ENCODE data around the gene RASSF1. TPM values are rescaled to one million over a fixed set of nuclear protein-coding genes. Genes with fewer than 3 reads are reported as not detected.

Gene RASSF1
- total and polyA plus RNA-seq, 2 of the 13 experiments (the other 11 are each of a cell fraction or from before 2014, with no cell fraction given) = 10.2 to 27.5 TPM

DNA sequence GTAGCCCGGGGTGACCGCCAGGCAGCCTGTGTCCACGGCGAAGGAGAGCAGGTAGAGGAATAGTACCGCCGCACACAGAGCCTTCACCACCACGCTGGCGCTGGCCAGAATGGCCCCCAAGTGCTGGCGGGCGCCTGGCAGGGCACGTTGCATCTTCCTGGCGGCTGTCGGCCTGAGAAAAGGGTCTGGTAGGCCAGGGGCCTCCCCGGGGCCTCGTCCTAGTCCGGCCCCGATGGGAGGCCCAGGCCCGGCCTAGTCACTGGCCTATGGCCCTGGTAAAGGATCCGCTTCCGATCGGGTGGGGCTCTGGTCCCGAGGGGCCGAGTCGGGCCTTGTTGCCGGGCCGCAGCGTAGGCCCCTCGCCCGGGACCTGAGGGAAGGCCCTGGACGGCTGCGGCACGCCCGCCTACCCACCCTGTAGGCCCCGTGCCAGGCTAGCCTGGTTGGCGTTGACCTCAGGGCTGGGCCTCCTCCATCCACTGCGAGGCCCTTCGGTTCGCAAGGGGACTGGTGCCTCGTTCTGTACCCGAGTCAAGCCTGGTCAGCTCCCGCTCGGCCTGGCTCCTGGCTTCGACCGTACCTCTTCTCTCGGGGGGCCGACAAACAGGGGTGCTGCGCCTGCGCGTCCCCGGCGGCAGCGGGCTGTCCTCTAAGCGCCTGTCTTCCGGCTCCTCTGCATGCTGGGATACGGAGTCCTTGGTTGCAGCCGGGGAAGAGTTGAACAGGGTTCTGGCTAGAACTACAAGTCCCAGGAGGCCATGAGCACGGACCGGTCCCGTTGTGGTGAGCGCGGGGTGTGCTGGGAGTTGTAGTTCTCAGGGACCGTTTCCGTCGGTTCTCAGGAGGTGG lies 18.5 kb upstream of the RASSF1 start, which contains the start of gene TMEM115 (continued):
- peak; percentile 80 for TF ChIP-seq IKZF5 (CRISPR knock-in tag; IDR thresholded peaks at IDR 0.05)
- no peak for TF ChIP-seq CHD4 (IDR thresholded peaks at IDR 0.05; ENCODE audit: borderline replicate concordance, low read length)
- TF ChIP-seq KIAA2018 (CRISPR knock-in tag; IDR thresholded peaks at IDR 0.05; ENCODE audit: borderline replicate concordance) = peak; percentile 89; the same call in 1 of the 2 replicates
- no peak for TF ChIP-seq NAIF1 (CRISPR knock-in tag; IDR thresholded peaks at IDR 0.05; ENCODE audit: borderline replicate concordance)
- TF ChIP-seq KAT7 (CRISPR knock-in tag; IDR thresholded peaks at IDR 0.05; ENCODE audit: borderline replicate concordance) = peak; percentile 56; the same call in 1 of the 2 replicates
- TF ChIP-seq KLF11 (CRISPR knock-in tag; IDR thresholded peaks at IDR 0.05) = 0 out of 2 replicates have a peak, but pooled peaks have one; percentile 59
- TF ChIP-seq SCMH1 (CRISPR knock-in tag; IDR thresholded peaks at IDR 0.05; ENCODE audit: borderline replicate concordance) = no peak
- peak; percentile 41; the same call in 1 of the 2 replicates for TF ChIP-seq ZBTB14 (CRISPR knock-in tag; IDR thresholded peaks at IDR 0.05)
- no peak for TF ChIP-seq JUND (CRISPR knock-in tag; IDR thresholded peaks at IDR 0.05)
- peak; percentile 55 for TF ChIP-seq HNRNPLL (IDR thresholded peaks at IDR 0.05; ENCODE audit: low read depth, low read length, poor library complexity, severe bottlenecking)
- TF ChIP-seq ZNF235 (CRISPR knock-in tag; IDR thresholded peaks at IDR 0.05; ENCODE audit: borderline replicate concordance) = no peak; the same call in 1 of the 2 replicates
- TF ChIP-seq ZNF747 (CRISPR knock-in tag; IDR thresholded peaks at IDR 0.05; ENCODE audit: borderline replicate concordance) = no peak
- TF ChIP-seq TAF15 (IDR thresholded peaks at IDR 0.05; ENCODE audit: low read depth, low read length, poor library complexity, severe bottlenecking) = no peak
